ENCODE measurements around the gene GABARAP. TPM values are rescaled to one million over a fixed set of nuclear protein-coding genes. Genes with fewer than 3 reads are reported as not detected.

The GABARAP gene
- total and polyA plus RNA-seq, 9 donors = 308 to 363 (median 326) TPM

DNA sequence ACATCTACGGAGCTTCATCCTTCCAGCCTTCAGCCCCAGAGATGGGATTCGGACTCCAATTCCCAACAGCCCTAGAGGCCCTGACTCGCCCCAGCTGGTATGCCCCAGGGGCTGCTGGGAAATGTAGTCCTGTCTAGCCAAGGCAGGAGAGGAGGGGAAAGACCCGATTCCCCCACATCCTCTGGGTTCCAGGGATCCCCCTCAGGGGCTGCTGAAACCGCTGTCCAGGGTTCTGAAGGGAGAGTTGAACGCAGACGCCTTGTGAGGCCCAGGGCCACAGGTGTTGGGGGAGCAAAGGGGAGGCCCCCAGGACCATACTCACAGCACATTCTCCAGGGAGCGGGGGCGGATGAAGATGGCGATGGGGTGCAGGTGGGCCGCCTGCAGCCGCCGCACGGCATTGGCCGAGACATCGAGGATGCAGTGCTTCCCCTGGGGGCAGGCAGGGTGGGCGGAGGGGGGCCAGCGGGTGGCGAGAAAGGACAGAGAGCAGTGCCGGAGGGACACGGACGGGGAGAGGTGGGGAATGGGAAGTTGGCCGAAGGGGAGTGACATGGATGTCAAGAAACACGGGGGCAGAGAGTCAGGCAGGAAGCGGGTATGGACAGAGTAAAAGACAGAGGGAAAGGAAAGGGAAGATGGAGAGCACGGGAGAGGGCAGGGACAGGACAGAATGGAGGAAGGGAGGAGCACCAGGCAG is 50.5 kb downstream of the GABARAP start:
- peak; percentile 72 for DNase-seq
- no peak overlapping the region for H3K27ac ChIP-seq (ENCODE audit: low read length)
- no peak overlapping the region for H3K4me3 ChIP-seq (ENCODE audit: low read length)
- no peaks in the 10 kb centered on the region for H3K4me1 ChIP-seq (ENCODE audit: control insufficient read depth, insufficient read depth, low read length)
- 61% methylated on average over 19 of the region's 26 CpGs for WGBS (ENCODE audit: insufficient coverage)
- H3K9me3 ChIP-seq (replicated peaks; ENCODE audit: control insufficient read depth, low read depth, low read length) = no peaks in the 10 kb centered on the region
- H3K36me3 ChIP-seq (ENCODE audit: control insufficient read depth, insufficient read depth, low read length) = peaks cover 56% of the 10 kb centered on the region
- no peaks in the 10 kb centered on the region for H3K27me3 ChIP-seq (ENCODE audit: control insufficient read depth, insufficient read depth, low read length)

DNA sequence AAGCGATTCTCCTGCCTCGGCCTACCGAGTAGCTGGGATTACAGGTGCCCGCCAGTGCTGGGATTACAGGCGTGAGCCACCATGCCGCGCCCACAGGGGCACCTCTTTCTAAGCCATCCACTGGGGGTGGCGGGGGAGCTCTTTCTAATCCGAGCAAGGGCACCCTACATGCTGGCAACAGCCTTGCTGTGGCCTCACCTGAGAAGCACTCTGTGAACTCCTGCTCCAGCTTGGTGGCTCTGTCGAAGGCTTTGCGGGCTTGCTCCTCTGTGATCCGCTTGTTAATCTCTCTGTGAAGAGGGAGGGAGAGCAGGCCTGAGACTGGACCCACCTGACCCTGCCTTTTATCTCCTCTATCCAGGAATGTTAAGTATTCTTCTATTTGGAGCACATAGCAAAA is 51.2 kb downstream of the GABARAP start:
- H3K36me3 ChIP-seq (ENCODE audit: control insufficient read depth, insufficient read depth, low read length) = peaks cover 50% of the 10 kb centered on the region
- no peak overlapping the region for H3K4me3 ChIP-seq (ENCODE audit: low read length)
- no peaks in the 10 kb centered on the region for H3K9me3 ChIP-seq (replicated peaks; ENCODE audit: control insufficient read depth, low read depth, low read length)
- H3K4me1 ChIP-seq (ENCODE audit: control insufficient read depth, insufficient read depth, low read length) = no peaks in the 10 kb centered on the region
- H3K27me3 ChIP-seq (ENCODE audit: control insufficient read depth, insufficient read depth, low read length) = no peaks in the 10 kb centered on the region
- no peak for DNase-seq
- WGBS (ENCODE audit: insufficient coverage) = 94% methylated on average over 9 of the region's 12 CpGs
- no peak overlapping the region for H3K27ac ChIP-seq (ENCODE audit: low read length)

DNA sequence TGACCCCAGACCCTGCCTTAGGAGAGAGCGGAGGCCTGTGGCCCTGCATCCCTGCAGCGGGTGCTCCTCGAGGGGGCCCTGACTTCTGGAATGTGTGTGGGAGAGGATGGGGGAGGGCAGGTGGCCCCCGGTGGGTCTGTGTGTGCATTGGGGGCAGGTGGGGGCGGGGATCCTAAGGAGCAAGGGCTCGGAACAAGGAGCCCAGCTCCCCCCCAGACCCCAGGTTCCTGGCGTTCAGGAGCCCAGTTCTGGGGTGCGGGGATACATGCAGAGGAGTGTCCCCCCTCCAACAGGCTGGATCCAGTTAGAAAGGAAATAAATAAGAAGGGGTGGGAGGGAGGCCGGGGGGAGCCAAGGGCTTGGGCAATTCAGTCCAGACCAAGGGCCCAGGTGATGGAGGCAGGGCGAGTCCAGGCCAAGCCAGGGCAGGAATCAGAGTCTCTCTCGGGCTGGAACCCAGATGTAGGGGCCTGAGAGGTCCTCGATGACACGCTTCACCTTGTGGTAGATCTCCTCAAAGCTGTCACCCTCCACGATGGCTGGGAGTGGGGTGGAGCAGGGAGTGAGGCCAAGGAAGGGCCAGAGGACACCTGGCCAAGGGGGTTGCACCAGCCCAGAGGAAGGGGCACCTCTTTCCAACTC is 51.9 kb downstream of the GABARAP start:
- H3K27me3 ChIP-seq (ENCODE audit: control insufficient read depth, insufficient read depth, low read length) = no peaks in the 10 kb centered on the region
- H3K27ac ChIP-seq (ENCODE audit: low read length) = no peak overlapping the region
- H3K9me3 ChIP-seq (replicated peaks; ENCODE audit: control insufficient read depth, low read depth, low read length) = no peaks in the 10 kb centered on the region
- DNase-seq = no peak
- no peak overlapping the region for H3K4me3 ChIP-seq (ENCODE audit: low read length)
- 95% methylated on average over 6 of the region's 14 CpGs for WGBS (ENCODE audit: insufficient coverage)
- no peaks in the 10 kb centered on the region for H3K4me1 ChIP-seq (ENCODE audit: control insufficient read depth, insufficient read depth, low read length)
- H3K36me3 ChIP-seq (ENCODE audit: control insufficient read depth, insufficient read depth, low read length) = peaks cover 43% of the 10 kb centered on the region

Other genes with a start within 250 kb of the GABARAP start
Only the 30 nearest of the 36 such genes appear.
- 0.18 TPM for gene SLC16A13, start 206.4 kb downstream of the GABARAP start, total RNA-seq
- 1 to 10 TPM in 7 of 8 donors, under 1 TPM in 1; 0.91 to 2.5 (median 1.2) TPM for gene SLC16A13, start 206.4 kb downstream of the GABARAP start, polyA plus RNA-seq (ENCODE audit: insufficient read depth in 1 of 8, insufficient read length in 8 of 8, low replicate concordance in 1 of 8)
- gene SLC16A11, start 198.4 kb downstream of the GABARAP start, total RNA-seq = 0.04 TPM
- under 1 TPM in 7 of 8 donors, not detected in 1; 0.10 to 0.37 (median 0.15) TPM for gene SLC16A11, start 198.4 kb downstream of the GABARAP start, polyA plus RNA-seq (ENCODE audit: insufficient read depth in 1 of 8, insufficient read length in 8 of 8, low replicate concordance in 1 of 8)
- gene CLEC10A, start 162.2 kb downstream of the GABARAP start, total RNA-seq = 1.9 TPM
- gene CLEC10A, start 162.2 kb downstream of the GABARAP start, polyA plus RNA-seq (ENCODE audit: insufficient read depth in 1 of 8, insufficient read length in 8 of 8, low replicate concordance in 1 of 8) = 1 to 10 TPM in 7 of 8 donors, under 1 TPM in 1; 0.96 to 1.9 (median 1.5) TPM
- gene ASGR2, start 127.6 kb downstream of the GABARAP start, total RNA-seq = 0.04 TPM
- gene ASGR2, start 127.6 kb downstream of the GABARAP start, polyA plus RNA-seq (ENCODE audit: insufficient read depth in 1 of 8, insufficient read length in 8 of 8, low replicate concordance in 1 of 8) = 1 to 10 TPM in 1 of 8 donors, under 1 TPM in 7; 0.30 to 1.1 (median 0.44) TPM
- gene ASGR1, start 63.1 kb downstream of the GABARAP start, total RNA-seq = 1.5 TPM
- 1 to 10 TPM; 1.5 to 3.4 (median 2.3) TPM for gene ASGR1, start 63.1 kb downstream of the GABARAP start, polyA plus RNA-seq (ENCODE audit: insufficient read depth in 1 of 8, insufficient read length in 8 of 8, low replicate concordance in 1 of 8)
- gene DLG4, start 22.6 kb downstream of the GABARAP start, total RNA-seq = 12.7 TPM
- gene DLG4, start 22.6 kb downstream of the GABARAP start, polyA plus RNA-seq (ENCODE audit: insufficient read depth in 1 of 8, insufficient read length in 8 of 8, low replicate concordance in 1 of 8) = 10 to 100 TPM; 16.7 to 33.9 (median 22.9) TPM
- gene ACADVL, start 22.5 kb downstream of the GABARAP start, total RNA-seq = 276 TPM
- gene ACADVL, start 22.5 kb downstream of the GABARAP start, polyA plus RNA-seq (ENCODE audit: insufficient read depth in 1 of 8, insufficient read length in 8 of 8, low replicate concordance in 1 of 8) = 100 to 1,000 TPM; 251 to 312 (median 283) TPM
- gene DVL2, start 7.9 kb downstream of the GABARAP start, total RNA-seq = 34.1 TPM
- gene DVL2, start 7.9 kb downstream of the GABARAP start, polyA plus RNA-seq (ENCODE audit: insufficient read depth in 1 of 8, insufficient read length in 8 of 8, low replicate concordance in 1 of 8) = 10 to 100 TPM; 31.2 to 43.3 (median 40.0) TPM
- 29.1 TPM for gene PHF23, start 3.0 kb downstream of the GABARAP start, total RNA-seq
- gene PHF23, start 3.0 kb downstream of the GABARAP start, polyA plus RNA-seq (ENCODE audit: insufficient read depth in 1 of 8, insufficient read length in 8 of 8, low replicate concordance in 1 of 8) = 10 to 100 TPM; 32.8 to 47.8 (median 40.0) TPM
- gene CTDNEP1, start 9.3 kb upstream of the GABARAP start, total RNA-seq = 43.4 TPM
- 100 to 1,000 TPM; 152 to 181 (median 165) TPM for gene CTDNEP1, start 9.3 kb upstream of the GABARAP start, polyA plus RNA-seq (ENCODE audit: insufficient read depth in 1 of 8, insufficient read length in 8 of 8, low replicate concordance in 1 of 8)
- gene ELP5, start 9.8 kb upstream of the GABARAP start, total RNA-seq = 45.4 TPM
- 10 to 100 TPM; 36.7 to 64.6 (median 39.6) TPM for gene ELP5, start 9.8 kb upstream of the GABARAP start, polyA plus RNA-seq (ENCODE audit: insufficient read depth in 1 of 8, insufficient read length in 8 of 8, low replicate concordance in 1 of 8)
- 0.71 TPM for gene CLDN7, start 20.0 kb upstream of the GABARAP start, total RNA-seq
- 1 to 10 TPM in 7 of 8 donors, under 1 TPM in 1; 0.28 to 8.8 (median 2.0) TPM for gene CLDN7, start 20.0 kb upstream of the GABARAP start, polyA plus RNA-seq (ENCODE audit: insufficient read depth in 1 of 8, insufficient read length in 8 of 8, low replicate concordance in 1 of 8)
- gene SLC2A4, start 39.3 kb upstream of the GABARAP start, total RNA-seq = 21.3 TPM
- gene SLC2A4, start 39.3 kb upstream of the GABARAP start, polyA plus RNA-seq (ENCODE audit: insufficient read depth in 1 of 8, insufficient read length in 8 of 8, low replicate concordance in 1 of 8) = 10 to 100 TPM in 6 of 8 donors, 1 to 10 TPM in 2; 7.1 to 35.3 (median 24.5) TPM
- gene YBX2, start 52.2 kb upstream of the GABARAP start, total RNA-seq = 0.58 TPM
- gene YBX2, start 52.2 kb upstream of the GABARAP start, polyA plus RNA-seq (ENCODE audit: insufficient read depth in 1 of 8, insufficient read length in 8 of 8, low replicate concordance in 1 of 8) = 1 to 10 TPM in 6 of 8 donors, under 1 TPM in 2; 0.36 to 2.7 (median 1.4) TPM
- gene EIF5A, start 65.2 kb upstream of the GABARAP start, total RNA-seq = 175 TPM
- 100 to 1,000 TPM; 266 to 372 (median 330) TPM for gene EIF5A, start 65.2 kb upstream of the GABARAP start, polyA plus RNA-seq (ENCODE audit: insufficient read depth in 1 of 8, insufficient read length in 8 of 8, low replicate concordance in 1 of 8)
- gene GPS2, start 72.9 kb upstream of the GABARAP start, total RNA-seq = 34.7 TPM
- 10 to 100 TPM; 57.5 to 65.9 (median 59.8) TPM for gene GPS2, start 72.9 kb upstream of the GABARAP start, polyA plus RNA-seq (ENCODE audit: insufficient read depth in 1 of 8, insufficient read length in 8 of 8, low replicate concordance in 1 of 8)
- gene NEURL4, start 86.9 kb upstream of the GABARAP start, total RNA-seq = 17.7 TPM
- gene NEURL4, start 86.9 kb upstream of the GABARAP start, polyA plus RNA-seq (ENCODE audit: insufficient read depth in 1 of 8, insufficient read length in 8 of 8, low replicate concordance in 1 of 8) = 10 to 100 TPM; 13.3 to 21.7 (median 19.2) TPM
- gene ACAP1, start 94.1 kb upstream of the GABARAP start, total RNA-seq = 12.1 TPM
- 10 to 100 TPM in 2 of 8 donors, 1 to 10 TPM in 6; 4.7 to 10.2 (median 7.2) TPM for gene ACAP1, start 94.1 kb upstream of the GABARAP start, polyA plus RNA-seq (ENCODE audit: insufficient read depth in 1 of 8, insufficient read length in 8 of 8, low replicate concordance in 1 of 8)
- 4.7 TPM for gene KCTD11, start 109.7 kb upstream of the GABARAP start, total RNA-seq
- 10 to 100 TPM in 1 of 8 donors, 1 to 10 TPM in 7; 6.8 to 10.5 (median 7.9) TPM for gene KCTD11, start 109.7 kb upstream of the GABARAP start, polyA plus RNA-seq (ENCODE audit: insufficient read depth in 1 of 8, insufficient read length in 8 of 8, low replicate concordance in 1 of 8)
- gene TMEM95, start 112.7 kb upstream of the GABARAP start, total RNA-seq = not detected
- not detected for gene TMEM95, start 112.7 kb upstream of the GABARAP start, polyA plus RNA-seq (ENCODE audit: insufficient read depth in 1 of 8, insufficient read length in 8 of 8, low replicate concordance in 1 of 8)
- 0.31 TPM for gene TNK1, start 138.6 kb upstream of the GABARAP start, total RNA-seq
- gene TNK1, start 138.6 kb upstream of the GABARAP start, polyA plus RNA-seq (ENCODE audit: insufficient read depth in 1 of 8, insufficient read length in 8 of 8, low replicate concordance in 1 of 8) = 1 to 10 TPM in 2 of 8 donors, under 1 TPM in 6; 0.23 to 1.3 (median 0.70) TPM
- gene PLSCR3, start 152.1 kb upstream of the GABARAP start, total RNA-seq = 14.2 TPM
- 10 to 100 TPM; 24.2 to 38.9 (median 30.0) TPM for gene PLSCR3, start 152.1 kb upstream of the GABARAP start, polyA plus RNA-seq (ENCODE audit: insufficient read depth in 1 of 8, insufficient read length in 8 of 8, low replicate concordance in 1 of 8)
- gene TMEM256, start 161.6 kb upstream of the GABARAP start, total RNA-seq = 100 TPM
- 10 to 100 TPM; 45.4 to 70.0 (median 57.7) TPM for gene TMEM256, start 161.6 kb upstream of the GABARAP start, polyA plus RNA-seq (ENCODE audit: insufficient read depth in 1 of 8, insufficient read length in 8 of 8, low replicate concordance in 1 of 8)
- 7.7 TPM for gene NLGN2, start 165.4 kb upstream of the GABARAP start, total RNA-seq
- 10 to 100 TPM; 20.6 to 36.2 (median 27.0) TPM for gene NLGN2, start 165.4 kb upstream of the GABARAP start, polyA plus RNA-seq (ENCODE audit: insufficient read depth in 1 of 8, insufficient read length in 8 of 8, low replicate concordance in 1 of 8)
- gene SPEM1, start 177.9 kb upstream of the GABARAP start, total RNA-seq = not detected
- not detected for gene SPEM1, start 177.9 kb upstream of the GABARAP start, polyA plus RNA-seq (ENCODE audit: insufficient read depth in 1 of 8, insufficient read length in 8 of 8, low replicate concordance in 1 of 8)
- gene SPEM2, start 183.2 kb upstream of the GABARAP start, total RNA-seq = not detected
- gene SPEM2, start 183.2 kb upstream of the GABARAP start, polyA plus RNA-seq (ENCODE audit: insufficient read depth in 1 of 8, insufficient read length in 8 of 8, low replicate concordance in 1 of 8) = not detected
- not detected for gene SPEM3, start 186.4 kb upstream of the GABARAP start, total RNA-seq
- under 1 TPM in 1 of 8 donors, not detected in 7; 0.26 TPM for gene SPEM3, start 186.4 kb upstream of the GABARAP start, polyA plus RNA-seq (ENCODE audit: insufficient read depth in 1 of 8, insufficient read length in 8 of 8, low replicate concordance in 1 of 8)
- gene TMEM102, start 193.0 kb upstream of the GABARAP start, total RNA-seq = 0.93 TPM
- gene TMEM102, start 193.0 kb upstream of the GABARAP start, polyA plus RNA-seq (ENCODE audit: insufficient read depth in 1 of 8, insufficient read length in 8 of 8, low replicate concordance in 1 of 8) = 1 to 10 TPM in 4 of 8 donors, under 1 TPM in 4; 0.72 to 1.7 (median 0.95) TPM
- 1.6 TPM for gene FGF11, start 197.1 kb upstream of the GABARAP start, total RNA-seq
- gene FGF11, start 197.1 kb upstream of the GABARAP start, polyA plus RNA-seq (ENCODE audit: insufficient read depth in 1 of 8, insufficient read length in 8 of 8, low replicate concordance in 1 of 8) = 1 to 10 TPM; 1.0 to 4.8 (median 2.1) TPM
- 52.8 TPM for gene CHRNB1, start 202.6 kb upstream of the GABARAP start, total RNA-seq
- 10 to 100 TPM; 58.0 to 80.8 (median 70.9) TPM for gene CHRNB1, start 202.6 kb upstream of the GABARAP start, polyA plus RNA-seq (ENCODE audit: insufficient read depth in 1 of 8, insufficient read length in 8 of 8, low replicate concordance in 1 of 8)

All from muscle of leg (tissue), 11 donors.